Measurements from ENCODE around the gene MRPL52.

- TF ChIP-seq POLR2A (IDR thresholded peaks at IDR 0.05; ENCODE audit: low read depth, low read length) (no peak), RFX5 (IDR thresholded peaks at IDR 0.05; ENCODE audit: low read depth, low read length) (no peak), EZH2 (IDR thresholded peaks at IDR 0.05; ENCODE audit: borderline replicate concordance, control insufficient read depth, low read depth, low read length) (no peak), EP300 (IDR thresholded peaks at IDR 0.05; ENCODE audit: borderline replicate concordance in 1 of 2, control insufficient read depth in 1 of 2, low read depth in 2 of 2, low read length in 2 of 2) (no peak), DPF2 (IDR thresholded peaks at IDR 0.05) (no peak)
These were observed 43.0 kb upstream of the MRPL52 start for GRCh38 chr14:22786685-22787084.
